Right lobe of liver (tissue), 4 donors: ENCODE measurements around the gene DBH.

Experiments
- CTCF ChIP-seq, 4 donors: fragments of 200-600 bp in 3 of 4; fragments of 450-650 bp in 1 of 4; IDR thresholded peaks; one replicate each; pipeline versions ENCODE4 v1.5.1 to v1.8.0; 2016 to 2022; ENCODE audit warnings: antibody characterized with exemption in 4 of 4, mild to moderate bottlenecking in 2 of 4
- POLR2A ChIP-seq: fragments of 450-650 bp; IDR thresholded peaks from one replicate; pipeline ENCODE4 v1.6.1; 2017; ENCODE audit warnings: antibody characterized with exemption, mild to moderate bottlenecking
- donor health status: DM: no; HTN: no; CAD: no.
- donor health status: DM: no; HTN: no; CAD: no.
- donor health status: DM: no; HTN: yes; CAD: no.

GRCh38 chr9:133642708-133643361 is 6.7 kb downstream of the DBH start:
- TF ChIP-seq CTCF (IDR thresholded peaks at IDR 0.05): no peak
- TF ChIP-seq POLR2A: no peak
